K562 (cell line): ENCODE data around the gene TMTC2.

ENCODE experiments used
- CTCF ChIP-seq, 3 experiments: IDR thresholded peaks in 2 of 3; conservative IDR thresholded peaks in 1 of 3; 2 replicates each; pipeline ENCODE4 v1.5.1; 2011 to 2012; ENCODE audit warnings: low read length in 3 of 3, mild to moderate bottlenecking in 3 of 3, control low read depth in 2 of 3, improper control_type of control experiment in 1 of 3, inconsistent platforms in 1 of 3, low read depth in 1 of 3, mixed read lengths in 1 of 3, moderate library complexity in 1 of 3; ENCODE audit not compliant: insufficient read depth in 2 of 3
- ETV5 ChIP-seq: sonication (generic); formaldehyde crosslinking; IDR thresholded peaks from 2 replicates; pipeline ENCODE4 v1.4.0; 2020; ENCODE audit warnings: low read depth, mild to moderate bottlenecking, missing genetic modification reagents
- MED1 ChIP-seq: sonication (generic); formaldehyde crosslinking; IDR thresholded peaks from 2 replicates; pipeline ENCODE4 v1.8.1; 2023; ENCODE audit warnings: missing genetic modification reagents, borderline replicate concordance
- MYC ChIP-seq, 2 experiments: fragments of 250-450 bp in 1 of 2; sonication (Bioruptor Pico) in 1 of 2; IDR thresholded peaks; 2 replicates each; pipeline versions ENCODE4 v1.5.1 to v1.6.1; 2012 to 2021; ENCODE audit warnings: low read depth in 2 of 2, borderline replicate concordance in 1 of 2, improper control_type of control experiment in 1 of 2, low read length in 1 of 2, mild to moderate bottlenecking in 1 of 2, moderate library complexity in 1 of 2
- NFE2 ChIP-seq: IDR thresholded peaks from 2 replicates; pipeline ENCODE4 v1.6.1; 2014; ENCODE audit warnings: antibody characterized with exemption, low read depth
- NR1H2 ChIP-seq: sonication (generic); formaldehyde crosslinking; IDR thresholded peaks from 2 replicates; pipeline ENCODE4 v1.4.0; 2020; ENCODE audit warnings: mild to moderate bottlenecking, missing genetic modification reagents
- OTX1 ChIP-seq: fragments of 450-650 bp; formaldehyde crosslinking; IDR thresholded peaks from 2 replicates; pipeline ENCODE4 v1.4.0; 2022; ENCODE audit warnings: mild to moderate bottlenecking
- SETDB1 ChIP-seq: IDR thresholded peaks from one replicate; pipeline ENCODE4 v1.6.1; 2012; ENCODE audit warnings: low read length, control low read depth, inconsistent platforms
- SMC3 ChIP-seq: conservative IDR thresholded peaks from 2 replicates; pipeline ENCODE4 v1.6.1; 2011; ENCODE audit warnings: low read depth, low read length, improper control_type of control experiment; ENCODE audit not compliant: insufficient read depth
- ZBTB1 ChIP-seq: sonication (generic); formaldehyde crosslinking; IDR thresholded peaks from 2 replicates; pipeline ENCODE4 v1.8.1; 2023; ENCODE audit warnings: missing genetic modification reagents, low read depth, mild to moderate bottlenecking, borderline replicate concordance

DNA sequence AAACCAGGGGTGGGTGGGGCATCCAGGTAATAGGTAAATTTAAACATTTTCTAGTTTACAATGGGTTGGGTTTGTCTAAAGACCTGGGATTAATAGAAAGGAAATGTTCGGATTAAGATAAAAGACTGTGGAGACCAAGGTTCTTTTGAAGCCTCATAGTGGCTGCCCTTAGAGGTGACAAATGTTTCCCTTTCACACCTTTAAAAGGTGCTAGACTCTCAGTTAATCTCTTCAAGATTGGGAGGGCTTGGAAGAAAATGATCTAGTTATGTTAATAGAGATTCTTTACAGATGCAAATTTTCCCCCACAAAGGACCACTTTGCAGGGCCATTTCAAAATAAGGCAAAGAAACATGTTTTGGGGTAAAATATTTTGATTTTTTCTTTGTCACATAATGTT, 39.0 kb downstream of the TMTC2 start:
- no peak for TF ChIP-seq SETDB1
- no peak for TF ChIP-seq NFE2
- TF ChIP-seq MYC (IDR thresholded peaks at IDR 0.05; ENCODE audit: low read depth, low read length), result no peak
- TF ChIP-seq MYC (CRISPR knock-in tag; IDR thresholded peaks at IDR 0.05; ENCODE audit: borderline replicate concordance, low read depth), result no peak
- no peak for TF ChIP-seq CTCF (IDR thresholded peaks at IDR 0.05 in 2 of 3, conservative IDR thresholded peaks at IDR 0.05 in 1 of 3; ENCODE audit: insufficient read depth in 2 of 3, low read depth in 1 of 3, low read length in 3 of 3)
- TF ChIP-seq MED1 (CRISPR knock-in tag), result no peak
- TF ChIP-seq OTX1 (CRISPR knock-in tag), result no peak
- TF ChIP-seq ZBTB1 (CRISPR knock-in tag), result no peak
- no peak for TF ChIP-seq SMC3
- no peak for TF ChIP-seq NR1H2 (CRISPR knock-in tag)
- TF ChIP-seq ETV5 (CRISPR knock-in tag), result no peak
